GM23338 (cell line): ENCODE data around the gene HYAL4.
"Not testable (repeated sequence)": the region's sequence is repeated elsewhere in the genome, so short reads cannot be mapped to it uniquely, and the experiment has no call there.

Source experiments
- CREB1 ChIP-seq: fragments of 250-450 bp; sonication (Bioruptor Pico); IDR thresholded peaks from 2 replicates; pipeline ENCODE4 v1.5.0; 2020; ENCODE audit warnings: low read depth, mild to moderate bottlenecking, moderate library complexity
- CTCF ChIP-seq, 2 experiments: fragments of 200-600 bp in 1 of 2; sonication (generic) in 1 of 2; conservative IDR thresholded peaks; 2 replicates each; pipeline versions ENCODE4 v1.5.1 to v1.6.1; 2016 to 2017; ENCODE audit warnings: antibody characterized with exemption in 2 of 2, low read depth in 2 of 2, mild to moderate bottlenecking in 2 of 2, moderate library complexity in 1 of 2
- EZH2 ChIP-seq: fragments of 200-600 bp; sonication (generic); IDR thresholded peaks from one replicate; pipeline ENCODE4 v1.8.0; 2017; ENCODE audit warnings: antibody characterized with exemption, mild to moderate bottlenecking, low read depth; ENCODE audit not compliant: unreplicated experiment
- JUNB ChIP-seq: IDR thresholded peaks from one replicate; pipeline ENCODE4 v1.6.1; 2016; ENCODE audit warnings: antibody characterized with exemption; ENCODE audit not compliant: unreplicated experiment
- REST ChIP-seq: IDR thresholded peaks from one replicate; pipeline ENCODE4 v1.6.1; 2018; ENCODE audit warnings: antibody characterized with exemption; ENCODE audit not compliant: unreplicated experiment
- ZNF331 ChIP-seq: fragments of 250-450 bp; sonication (Bioruptor Pico); IDR thresholded peaks from 2 replicates; pipeline ENCODE4 v1.5.0; 2020; ENCODE audit warnings: low read depth, mild to moderate bottlenecking, moderate library complexity

- TF ChIP-seq CTCF (conservative IDR thresholded peaks at IDR 0.05; ENCODE audit: low read depth in 2 of 2); CREB1 (CRISPR knock-in tag); ZNF331; EZH2; REST; JUNB: not testable (repeated sequence)
Measured at GRCh38 chr7:123854291-123854690, 9.3 kb downstream of the HYAL4 start.
